GM23338 (cell line): ENCODE measurements around the gene DESI1. TPM values are rescaled to one million over a fixed set of nuclear protein-coding genes. Genes with fewer than 3 reads are reported as not detected.

Experiments used
- ATAC-seq: fragments of 200-7000 bp; cut with Tn5 transposase; 3 replicates; pipeline ENCODE4 v1.9.1; 2020
- DNase-seq: peaks from one replicate; pipeline ENCODE4 v3.0.0-alpha.2; 2015; ENCODE audit warnings: low spot score
- H2AFZ ChIP-seq: fragments of 200-600 bp; sonication (generic); 2 replicates; pipeline ENCODE4 v1.8.0; 2016; ENCODE audit warnings: antibody characterized with exemption, mild to moderate bottlenecking, moderate library complexity
- H3F3A ChIP-seq: fragments of 200-600 bp; sonication (generic); replicated peaks from 2 replicates; pipeline ENCODE4 v1.8.0; 2017; ENCODE audit warnings: antibody characterized with exemption, mixed run types, low read depth
- H3K27ac ChIP-seq: fragments of 200-600 bp; sonication (generic); 2 replicates; pipeline ENCODE4 v1.6.1; 2016; ENCODE audit warnings: low read depth
- H3K27me3 ChIP-seq: fragments of 200-600 bp; sonication (generic); 2 replicates; pipeline ENCODE4 v1.8.0; 2016; ENCODE audit warnings: mild to moderate bottlenecking, mixed run types, moderate library complexity; ENCODE audit not compliant: insufficient read depth
- H3K36me3 ChIP-seq: fragments of 200-600 bp; sonication (generic); 2 replicates; pipeline ENCODE4 v1.8.0; 2016; ENCODE audit warnings: mild to moderate bottlenecking; ENCODE audit not compliant: insufficient read depth
- H3K4me1 ChIP-seq: fragments of 200-600 bp; sonication (generic); 2 replicates; pipeline ENCODE4 v1.8.0; 2016; ENCODE audit warnings: mild to moderate bottlenecking, moderate library complexity; ENCODE audit not compliant: insufficient read depth
- H3K4me2 ChIP-seq: fragments of 200-600 bp; sonication (generic); 2 replicates; pipeline ENCODE4 v1.7.1; 2017; ENCODE audit warnings: mixed run types
- H3K4me3 ChIP-seq: fragments of 200-600 bp; sonication (generic); 2 replicates; pipeline ENCODE4 v1.6.1; 2016; ENCODE audit warnings: mixed run types
- H3K79me2 ChIP-seq: fragments of 200-600 bp; sonication (generic); replicated peaks from 2 replicates; pipeline ENCODE4 v1.8.0; 2017; ENCODE audit warnings: mild to moderate bottlenecking; ENCODE audit not compliant: insufficient read depth
- H3K9me2 ChIP-seq: fragments of 200-600 bp; sonication (generic); 2 replicates; pipeline ENCODE4 v1.8.0; 2017; ENCODE audit not compliant: insufficient read depth
- H4K20me1 ChIP-seq: fragments of 200-600 bp; sonication (generic); replicated peaks from 2 replicates; pipeline ENCODE4 v1.8.0; 2017; ENCODE audit warnings: mild to moderate bottlenecking; ENCODE audit not compliant: insufficient read depth
- H3K27ac Mint-ChIP-seq: 2 replicates; pipeline ENCODE4 v1.8.0; 2020; ENCODE audit warnings: inconsistent platforms, mild to moderate bottlenecking, moderate library complexity, mixed read lengths
- H3K27me3 Mint-ChIP-seq: 3 replicates; pipeline ENCODE4 v1.8.0; 2022; ENCODE audit warnings: low read depth, mild to moderate bottlenecking, moderate library complexity, mixed read lengths, inconsistent platforms; ENCODE audit not compliant: insufficient read depth, poor library complexity
- H3K36me3 Mint-ChIP-seq: 3 replicates; pipeline ENCODE4 v1.8.0; 2021; ENCODE audit warnings: low read depth, mild to moderate bottlenecking, inconsistent platforms, moderate library complexity, mixed read lengths
- H3K4me1 Mint-ChIP-seq: 3 replicates; pipeline ENCODE4 v1.8.0; 2020; ENCODE audit warnings: mild to moderate bottlenecking, inconsistent platforms, mixed read lengths
- H3K4me3 Mint-ChIP-seq: 3 replicates; pipeline ENCODE4 v1.8.0; 2021; ENCODE audit warnings: moderate library complexity, mild to moderate bottlenecking, inconsistent platforms, mixed read lengths
- H3K9me3 Mint-ChIP-seq: 3 replicates; pipeline ENCODE4 v1.8.0; 2020; ENCODE audit warnings: moderate library complexity, mild to moderate bottlenecking, inconsistent platforms, mixed read lengths
- CREB1 ChIP-seq: fragments of 250-450 bp; sonication (Bioruptor Pico); IDR thresholded peaks from 2 replicates; pipeline ENCODE4 v1.5.0; 2020; ENCODE audit warnings: low read depth, mild to moderate bottlenecking, moderate library complexity
- EZH2 ChIP-seq: fragments of 200-600 bp; sonication (generic); IDR thresholded peaks from one replicate; pipeline ENCODE4 v1.8.0; 2017; ENCODE audit warnings: antibody characterized with exemption, mild to moderate bottlenecking, low read depth; ENCODE audit not compliant: unreplicated experiment
- EZH2phosphoT487 ChIP-seq: fragments of 200-600 bp; sonication (generic); IDR thresholded peaks from one replicate; pipeline ENCODE4 v1.8.1; 2018; ENCODE audit warnings: antibody characterized with exemption; ENCODE audit not compliant: unreplicated experiment
- JUNB ChIP-seq: IDR thresholded peaks from one replicate; pipeline ENCODE4 v1.6.1; 2016; ENCODE audit warnings: antibody characterized with exemption; ENCODE audit not compliant: unreplicated experiment
- NANOG ChIP-seq: IDR thresholded peaks from 2 replicates; pipeline ENCODE4 v1.6.1; 2016; ENCODE audit warnings: antibody characterized with exemption, borderline replicate concordance
- STAT1 ChIP-seq: IDR thresholded peaks from one replicate; pipeline ENCODE4 v1.6.1; 2016; ENCODE audit warnings: antibody characterized with exemption; ENCODE audit not compliant: unreplicated experiment
- ZNF331 ChIP-seq: fragments of 250-450 bp; sonication (Bioruptor Pico); IDR thresholded peaks from 2 replicates; pipeline ENCODE4 v1.5.0; 2020; ENCODE audit warnings: low read depth, mild to moderate bottlenecking, moderate library complexity
- polyA plus RNA-seq: library from polyadenylated mRNA; unstranded; fragments of >200 nt; fragmentation: Nextera tagmentation; extraction: Ambion mirVana; gene quantifications from 2 replicates; pipeline ENCODE4 v1.2.1, GENCODE V29; 2016
- total RNA-seq: library from RNA; depleted of rRNA; stranded (reverse); fragments of >200 nt; shearing (Covaris generic); gene quantifications from 2 replicates; pipeline ENCODE4 v1.2.3, GENCODE V29; 2014
- TF ChIP-seq, protein P1 (sequence below): IDR thresholded peaks from one replicate; pipeline ENCODE4 v1.6.1; 2018; ENCODE audit warnings: antibody characterized with exemption; ENCODE audit not compliant: unreplicated experiment
- TF ChIP-seq, protein P2 (sequence below), 2 experiments: fragments of 200-600 bp in 1 of 2; sonication (generic) in 1 of 2; conservative IDR thresholded peaks; 2 replicates each; pipeline versions ENCODE4 v1.5.1 to v1.6.1; 2016 to 2017; ENCODE audit warnings: antibody characterized with exemption in 2 of 2, low read depth in 2 of 2, mild to moderate bottlenecking in 2 of 2, moderate library complexity in 1 of 2
- TF ChIP-seq, protein P3 (sequence below): fragments of 250-450 bp; sonication (Bioruptor Pico); IDR thresholded peaks from 2 replicates; pipeline ENCODE4 v1.5.0; 2020; ENCODE audit warnings: mild to moderate bottlenecking, moderate library complexity

Gene DESI1
- total and polyA plus RNA-seq, 2 experiments from 2014 or later, result 33.7 to 53.8 TPM

DNA sequence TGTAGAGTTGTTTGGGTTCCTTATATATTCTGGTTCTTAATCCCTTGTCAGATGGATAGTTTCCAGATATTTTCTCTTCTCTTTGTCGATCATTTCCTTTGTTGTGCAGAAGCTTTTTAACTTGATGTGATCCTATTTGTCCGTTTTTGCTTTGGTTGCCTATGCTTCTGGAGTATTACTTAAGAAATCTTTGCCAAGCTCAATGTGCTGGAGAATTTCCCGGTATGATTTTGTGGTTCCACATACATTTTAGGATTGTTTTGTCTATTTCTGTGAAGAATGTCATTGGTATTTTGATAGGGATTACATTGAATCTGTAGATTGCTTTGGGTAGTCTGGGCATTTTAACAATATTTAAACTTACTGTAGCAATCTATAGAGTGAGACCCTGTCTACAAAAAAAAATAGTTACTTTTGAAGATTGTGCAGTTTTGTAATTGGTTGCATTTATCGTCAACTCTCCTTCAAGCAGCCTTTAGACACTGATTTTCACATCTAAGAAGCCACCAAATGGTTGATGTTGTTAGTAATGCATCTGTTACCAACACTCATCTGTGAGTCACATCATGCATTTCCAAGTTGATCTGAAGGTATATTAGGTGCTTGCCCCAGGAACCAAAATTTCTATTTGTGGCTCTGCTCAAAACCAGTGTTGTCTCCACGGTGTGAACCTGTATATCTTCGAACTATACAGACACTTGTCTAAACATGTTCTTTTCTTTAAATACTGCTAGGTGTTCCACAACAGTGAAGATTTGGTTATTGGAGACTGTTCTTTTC is 21.7 kb upstream of the DESI1 start:
- TF ChIP-seq STAT1 (no peak), CREB1 (no peak), EZH2 (no peak), EZH2phosphoT487 (no peak), ZNF331 (no peak), NANOG (no peak), JUNB (no peak)
- TF ChIP-seq, protein P1, sequence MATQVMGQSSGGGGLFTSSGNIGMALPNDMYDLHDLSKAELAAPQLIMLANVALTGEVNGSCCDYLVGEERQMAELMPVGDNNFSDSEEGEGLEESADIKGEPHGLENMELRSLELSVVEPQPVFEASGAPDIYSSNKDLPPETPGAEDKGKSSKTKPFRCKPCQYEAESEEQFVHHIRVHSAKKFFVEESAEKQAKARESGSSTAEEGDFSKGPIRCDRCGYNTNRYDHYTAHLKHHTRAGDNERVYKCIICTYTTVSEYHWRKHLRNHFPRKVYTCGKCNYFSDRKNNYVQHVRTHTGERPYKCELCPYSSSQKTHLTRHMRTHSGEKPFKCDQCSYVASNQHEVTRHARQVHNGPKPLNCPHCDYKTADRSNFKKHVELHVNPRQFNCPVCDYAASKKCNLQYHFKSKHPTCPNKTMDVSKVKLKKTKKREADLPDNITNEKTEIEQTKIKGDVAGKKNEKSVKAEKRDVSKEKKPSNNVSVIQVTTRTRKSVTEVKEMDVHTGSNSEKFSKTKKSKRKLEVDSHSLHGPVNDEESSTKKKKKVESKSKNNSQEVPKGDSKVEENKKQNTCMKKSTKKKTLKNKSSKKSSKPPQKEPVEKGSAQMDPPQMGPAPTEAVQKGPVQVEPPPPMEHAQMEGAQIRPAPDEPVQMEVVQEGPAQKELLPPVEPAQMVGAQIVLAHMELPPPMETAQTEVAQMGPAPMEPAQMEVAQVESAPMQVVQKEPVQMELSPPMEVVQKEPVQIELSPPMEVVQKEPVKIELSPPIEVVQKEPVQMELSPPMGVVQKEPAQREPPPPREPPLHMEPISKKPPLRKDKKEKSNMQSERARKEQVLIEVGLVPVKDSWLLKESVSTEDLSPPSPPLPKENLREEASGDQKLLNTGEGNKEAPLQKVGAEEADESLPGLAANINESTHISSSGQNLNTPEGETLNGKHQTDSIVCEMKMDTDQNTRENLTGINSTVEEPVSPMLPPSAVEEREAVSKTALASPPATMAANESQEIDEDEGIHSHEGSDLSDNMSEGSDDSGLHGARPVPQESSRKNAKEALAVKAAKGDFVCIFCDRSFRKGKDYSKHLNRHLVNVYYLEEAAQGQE, result no peak
- TF ChIP-seq, protein P2, sequence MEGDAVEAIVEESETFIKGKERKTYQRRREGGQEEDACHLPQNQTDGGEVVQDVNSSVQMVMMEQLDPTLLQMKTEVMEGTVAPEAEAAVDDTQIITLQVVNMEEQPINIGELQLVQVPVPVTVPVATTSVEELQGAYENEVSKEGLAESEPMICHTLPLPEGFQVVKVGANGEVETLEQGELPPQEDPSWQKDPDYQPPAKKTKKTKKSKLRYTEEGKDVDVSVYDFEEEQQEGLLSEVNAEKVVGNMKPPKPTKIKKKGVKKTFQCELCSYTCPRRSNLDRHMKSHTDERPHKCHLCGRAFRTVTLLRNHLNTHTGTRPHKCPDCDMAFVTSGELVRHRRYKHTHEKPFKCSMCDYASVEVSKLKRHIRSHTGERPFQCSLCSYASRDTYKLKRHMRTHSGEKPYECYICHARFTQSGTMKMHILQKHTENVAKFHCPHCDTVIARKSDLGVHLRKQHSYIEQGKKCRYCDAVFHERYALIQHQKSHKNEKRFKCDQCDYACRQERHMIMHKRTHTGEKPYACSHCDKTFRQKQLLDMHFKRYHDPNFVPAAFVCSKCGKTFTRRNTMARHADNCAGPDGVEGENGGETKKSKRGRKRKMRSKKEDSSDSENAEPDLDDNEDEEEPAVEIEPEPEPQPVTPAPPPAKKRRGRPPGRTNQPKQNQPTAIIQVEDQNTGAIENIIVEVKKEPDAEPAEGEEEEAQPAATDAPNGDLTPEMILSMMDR (conservative IDR thresholded peaks at IDR 0.05; ENCODE audit: low read depth in 2 of 2), result no peak
- TF ChIP-seq, protein P3, sequence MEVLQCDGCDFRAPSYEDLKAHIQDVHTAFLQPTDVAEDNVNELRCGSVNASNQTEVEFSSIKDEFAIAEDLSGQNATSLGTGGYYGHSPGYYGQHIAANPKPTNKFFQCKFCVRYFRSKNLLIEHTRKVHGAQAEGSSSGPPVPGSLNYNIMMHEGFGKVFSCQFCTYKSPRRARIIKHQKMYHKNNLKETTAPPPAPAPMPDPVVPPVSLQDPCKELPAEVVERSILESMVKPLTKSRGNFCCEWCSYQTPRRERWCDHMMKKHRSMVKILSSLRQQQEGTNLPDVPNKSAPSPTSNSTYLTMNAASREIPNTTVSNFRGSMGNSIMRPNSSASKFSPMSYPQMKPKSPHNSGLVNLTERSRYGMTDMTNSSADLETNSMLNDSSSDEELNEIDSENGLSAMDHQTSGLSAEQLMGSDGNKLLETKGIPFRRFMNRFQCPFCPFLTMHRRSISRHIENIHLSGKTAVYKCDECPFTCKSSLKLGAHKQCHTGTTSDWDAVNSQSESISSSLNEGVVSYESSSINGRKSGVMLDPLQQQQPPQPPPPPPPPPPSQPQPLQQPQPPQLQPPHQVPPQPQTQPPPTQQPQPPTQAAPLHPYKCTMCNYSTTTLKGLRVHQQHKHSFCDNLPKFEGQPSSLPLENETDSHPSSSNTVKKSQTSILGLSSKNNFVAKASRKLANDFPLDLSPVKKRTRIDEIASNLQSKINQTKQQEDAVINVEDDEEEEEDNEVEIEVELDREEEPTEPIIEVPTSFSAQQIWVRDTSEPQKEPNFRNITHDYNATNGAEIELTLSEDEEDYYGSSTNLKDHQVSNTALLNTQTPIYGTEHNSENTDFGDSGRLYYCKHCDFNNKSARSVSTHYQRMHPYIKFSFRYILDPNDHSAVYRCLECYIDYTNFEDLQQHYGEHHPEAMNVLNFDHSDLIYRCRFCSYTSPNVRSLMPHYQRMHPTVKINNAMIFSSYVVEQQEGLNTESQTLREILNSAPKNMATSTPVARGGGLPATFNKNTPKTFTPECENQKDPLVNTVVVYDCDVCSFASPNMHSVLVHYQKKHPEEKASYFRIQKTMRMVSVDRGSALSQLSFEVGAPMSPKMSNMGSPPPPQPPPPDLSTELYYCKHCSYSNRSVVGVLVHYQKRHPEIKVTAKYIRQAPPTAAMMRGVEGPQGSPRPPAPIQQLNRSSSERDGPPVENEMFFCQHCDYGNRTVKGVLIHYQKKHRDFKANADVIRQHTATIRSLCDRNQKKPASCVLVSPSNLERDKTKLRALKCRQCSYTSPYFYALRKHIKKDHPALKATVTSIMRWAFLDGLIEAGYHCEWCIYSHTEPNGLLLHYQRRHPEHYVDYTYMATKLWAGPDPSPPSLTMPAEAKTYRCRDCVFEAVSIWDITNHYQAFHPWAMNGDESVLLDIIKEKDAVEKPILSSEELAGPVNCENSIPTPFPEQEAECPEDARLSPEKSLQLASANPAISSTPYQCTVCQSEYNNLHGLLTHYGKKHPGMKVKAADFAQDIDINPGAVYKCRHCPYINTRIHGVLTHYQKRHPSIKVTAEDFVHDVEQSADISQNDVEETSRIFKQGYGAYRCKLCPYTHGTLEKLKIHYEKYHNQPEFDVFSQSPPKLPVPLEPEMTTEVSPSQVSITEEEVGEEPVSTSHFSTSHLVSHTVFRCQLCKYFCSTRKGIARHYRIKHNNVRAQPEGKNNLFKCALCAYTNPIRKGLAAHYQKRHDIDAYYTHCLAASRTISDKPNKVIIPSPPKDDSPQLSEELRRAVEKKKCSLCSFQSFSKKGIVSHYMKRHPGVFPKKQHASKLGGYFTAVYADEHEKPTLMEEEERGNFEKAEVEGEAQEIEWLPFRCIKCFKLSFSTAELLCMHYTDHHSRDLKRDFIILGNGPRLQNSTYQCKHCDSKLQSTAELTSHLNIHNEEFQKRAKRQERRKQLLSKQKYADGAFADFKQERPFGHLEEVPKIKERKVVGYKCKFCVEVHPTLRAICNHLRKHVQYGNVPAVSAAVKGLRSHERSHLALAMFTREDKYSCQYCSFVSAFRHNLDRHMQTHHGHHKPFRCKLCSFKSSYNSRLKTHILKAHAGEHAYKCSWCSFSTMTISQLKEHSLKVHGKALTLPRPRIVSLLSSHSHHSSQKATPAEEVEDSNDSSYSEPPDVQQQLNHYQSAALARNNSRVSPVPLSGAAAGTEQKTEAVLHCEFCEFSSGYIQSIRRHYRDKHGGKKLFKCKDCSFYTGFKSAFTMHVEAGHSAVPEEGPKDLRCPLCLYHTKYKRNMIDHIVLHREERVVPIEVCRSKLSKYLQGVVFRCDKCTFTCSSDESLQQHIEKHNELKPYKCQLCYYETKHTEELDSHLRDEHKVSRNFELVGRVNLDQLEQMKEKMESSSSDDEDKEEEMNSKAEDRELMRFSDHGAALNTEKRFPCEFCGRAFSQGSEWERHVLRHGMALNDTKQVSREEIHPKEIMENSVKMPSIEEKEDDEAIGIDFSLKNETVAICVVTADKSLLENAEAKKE, result no peak
- H3K27ac Mint-ChIP-seq, result no peak overlapping the region
- no peak overlapping the region for H3K4me3 Mint-ChIP-seq
- Histone ChIP-seq H3K27ac (peak overlapping the region; percentile 45; the same call in 1 of the 2 replicates), H3K4me2 (no peak overlapping the region), H3K79me2 (peaks cover 55% of the 10 kb centered on the region), H3K36me3 (peaks cover 74% of the 10 kb centered on the region), H3K4me3 (no peak overlapping the region), H2AFZ (no peak overlapping the region), H3K27me3 (no peaks in the 10 kb centered on the region), H3F3A (0 out of 2 replicates have a peak, but pooled peaks cover 3% of the 10 kb centered on the region), H4K20me1 (peaks cover 31% of the 10 kb centered on the region), H3K4me1 (no peaks in the 10 kb centered on the region), H3K9me2 (no peaks in the 10 kb centered on the region)
- ATAC-seq (no peak), DNase-seq (no peak)
- H3K9me3 Mint-ChIP-seq, result no peaks in the 10 kb centered on the region
- H3K27me3 Mint-ChIP-seq, result no peaks in the 10 kb centered on the region
- H3K4me1 Mint-ChIP-seq, result no peaks in the 10 kb centered on the region
- H3K36me3 Mint-ChIP-seq, result peaks cover 79% of the 10 kb centered on the region
